Islet of Langerhans (tissue), 1 donor: Measurements from ENCODE around the gene SHISA6.

Experiments used
- FAIRE-seq: peaks from one replicate; lab custom pipeline; 2011; peaks lifted over from hg19 to GRCh38; lab: Jason Lieb, UNC

Gene SHISA6

DNA sequence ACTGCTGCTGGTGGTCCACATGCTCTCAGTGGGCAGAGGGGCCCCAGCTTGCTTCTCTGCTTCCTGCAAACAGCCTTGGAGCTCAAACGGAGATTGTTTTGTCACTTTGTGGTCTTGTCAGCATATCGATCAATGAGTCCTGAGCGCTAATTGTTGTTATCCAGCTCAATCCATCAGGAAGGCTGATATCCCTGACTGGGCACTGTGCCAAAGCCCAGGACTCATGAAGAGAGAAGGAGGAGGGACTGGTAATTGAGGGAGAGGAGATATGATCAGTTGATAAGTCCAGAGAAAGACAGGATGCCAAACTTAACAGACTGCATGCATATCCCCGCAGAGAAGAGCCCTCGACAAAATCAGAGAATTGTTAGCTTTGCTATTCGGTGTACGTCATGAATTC lies 298.6 kb downstream of the SHISA6 start:
- no peak for FAIRE-seq

DNA sequence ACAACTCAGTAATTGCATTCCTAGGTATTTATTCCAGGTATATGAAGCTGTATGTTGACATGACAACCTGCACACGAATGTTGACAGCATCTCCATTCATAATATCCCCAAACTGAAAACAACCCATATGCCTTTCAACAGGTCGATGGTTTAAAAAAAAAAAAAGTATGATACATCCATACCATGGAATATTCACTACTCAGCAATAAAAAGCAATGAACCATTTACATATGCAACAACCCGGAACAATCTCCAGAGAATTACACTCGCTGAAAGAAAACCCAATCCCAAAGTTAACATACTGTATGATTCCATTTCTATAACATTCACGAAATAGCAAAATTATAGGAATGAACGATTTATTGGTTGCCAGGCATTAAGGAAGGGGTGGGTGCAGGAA lies 304.0 kb downstream of the SHISA6 start:
- no peak for FAIRE-seq

DNA sequence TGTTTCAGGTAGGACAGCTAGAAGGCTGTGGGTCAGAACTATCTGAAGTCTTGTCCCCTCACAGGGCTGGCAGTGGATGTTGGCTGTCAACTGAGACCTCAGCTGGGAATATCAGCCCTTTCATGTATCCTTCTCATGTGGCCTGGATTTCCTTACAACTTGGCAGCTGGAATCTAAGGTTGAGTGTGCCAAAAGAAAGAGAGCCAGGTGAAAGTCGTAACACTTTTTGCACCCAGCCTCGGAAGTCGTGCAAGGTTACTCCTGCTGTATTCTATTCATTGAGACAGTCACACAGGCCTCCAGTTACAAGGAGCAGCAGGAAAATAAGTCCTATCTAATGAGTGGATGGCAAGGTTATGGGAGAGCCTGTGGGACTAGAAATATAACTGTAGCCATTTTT lies 304.7 kb downstream of the SHISA6 start:
- no peak for FAIRE-seq

DNA sequence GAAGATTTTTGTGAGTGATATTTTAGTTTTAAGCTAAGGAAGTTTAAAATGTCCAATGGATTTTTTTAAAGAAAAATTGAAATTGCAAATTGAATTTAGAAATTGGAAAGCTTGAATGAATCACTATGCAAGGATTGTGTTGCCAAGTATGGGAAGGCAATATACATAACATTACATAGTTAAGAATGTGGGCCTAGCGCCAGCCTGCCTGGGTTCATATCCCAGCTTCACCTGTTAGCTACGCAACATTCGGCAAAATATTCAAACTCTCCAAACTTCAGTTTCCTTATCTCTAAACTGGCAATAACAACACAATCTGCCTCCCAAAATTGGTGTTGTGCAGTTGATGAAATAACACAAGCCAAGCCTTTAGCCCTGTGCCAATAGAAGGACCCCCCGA lies 306.8 kb downstream of the SHISA6 start:
- FAIRE-seq = no peak

DNA sequence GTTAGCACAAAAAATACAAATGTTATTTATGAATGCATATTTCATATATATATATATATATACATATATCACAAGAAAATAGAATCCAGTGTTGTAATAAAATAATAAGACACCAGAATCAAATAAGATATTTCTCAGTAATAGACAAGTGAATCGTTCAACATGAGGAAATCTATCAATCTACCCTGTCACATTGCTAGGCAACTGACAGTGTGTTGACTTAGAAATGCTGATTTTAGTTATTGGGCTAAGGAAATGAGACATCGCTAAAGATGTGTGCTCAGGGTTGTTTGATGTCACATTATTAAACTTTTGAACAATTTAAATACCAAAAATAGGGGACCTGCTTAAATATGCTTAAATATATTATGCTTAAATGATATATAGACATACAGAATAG lies 307.4 kb downstream of the SHISA6 start:
- FAIRE-seq = no peak

DNA sequence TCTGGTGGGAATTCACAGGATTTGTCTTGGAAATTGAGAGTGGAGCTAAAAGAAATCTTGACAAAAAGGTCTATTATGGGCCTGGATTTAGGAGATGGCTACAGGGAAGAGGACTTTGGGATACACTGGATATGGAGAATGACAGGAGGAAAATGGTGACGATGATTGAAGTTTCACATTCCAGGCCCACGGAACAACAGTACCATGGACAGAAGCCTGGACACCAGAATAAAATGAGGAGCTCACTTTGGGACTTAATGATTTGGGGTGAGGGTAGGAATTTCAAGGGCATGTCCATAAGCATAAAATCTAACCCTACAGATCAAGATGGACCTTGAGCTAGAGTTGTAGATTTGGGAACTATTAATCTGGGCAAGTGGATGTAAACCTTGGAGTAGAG lies 309.4 kb downstream of the SHISA6 start:
- no peak for FAIRE-seq

DNA sequence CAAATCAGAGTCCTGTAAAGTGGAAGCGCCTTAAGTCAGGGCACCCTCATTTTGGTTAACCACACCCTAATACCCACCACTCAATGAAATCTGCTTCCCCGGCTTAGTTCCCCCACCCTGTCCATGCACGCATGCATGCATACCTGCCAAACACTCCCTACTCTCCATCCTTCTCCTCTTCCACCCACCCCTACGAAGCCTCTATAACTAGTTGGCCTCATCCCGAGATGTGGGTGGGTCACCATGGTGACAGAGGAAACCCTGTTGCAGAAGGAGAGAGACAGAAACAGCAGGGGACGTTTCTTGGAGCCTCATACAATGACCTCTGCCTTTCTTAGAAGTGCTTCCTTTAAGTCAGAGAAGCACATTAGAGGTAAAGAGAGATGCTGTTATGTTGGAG lies 310.4 kb downstream of the SHISA6 start:
- no peak for FAIRE-seq

DNA sequence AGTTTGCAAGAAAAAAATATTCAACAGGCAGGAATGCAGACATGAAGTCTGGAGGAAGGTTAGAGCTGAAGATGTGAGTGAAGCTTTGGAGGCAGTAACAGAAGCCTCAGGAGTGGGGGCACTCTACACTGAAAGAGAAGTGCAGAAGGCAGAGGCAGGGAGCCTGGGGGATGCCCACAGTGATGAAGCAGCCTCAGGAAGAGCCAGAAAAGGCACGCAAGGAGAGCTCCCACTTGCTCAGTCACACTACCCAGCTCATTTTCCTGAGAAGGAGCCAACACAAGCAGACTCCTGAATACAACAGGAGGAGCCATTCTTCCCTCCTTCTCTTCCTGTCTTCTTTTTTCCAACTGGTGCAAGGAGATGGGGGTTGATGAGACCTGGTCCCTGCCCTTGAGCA lies 312.1 kb downstream of the SHISA6 start:
- FAIRE-seq = no peak

DNA sequence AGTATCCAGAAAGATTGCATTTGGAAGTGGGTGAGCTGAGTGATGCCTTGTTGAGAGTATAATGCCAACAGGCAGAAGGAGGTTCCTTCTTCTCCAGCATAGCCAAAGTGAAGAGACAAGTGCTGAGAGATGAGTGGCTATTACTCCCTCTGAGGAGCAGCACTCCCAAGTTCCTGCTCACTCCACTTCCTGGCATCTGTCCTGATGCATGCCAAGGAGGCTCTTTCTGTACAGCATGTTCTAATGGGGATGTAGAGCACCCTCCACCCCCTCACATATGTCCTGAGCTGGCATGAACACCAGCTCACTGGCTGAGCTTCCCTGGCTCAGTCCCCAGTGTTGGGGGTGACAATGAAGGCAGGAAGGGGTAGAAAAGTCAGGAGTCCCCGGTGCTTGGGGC lies 313.0 kb downstream of the SHISA6 start:
- FAIRE-seq = no peak

DNA sequence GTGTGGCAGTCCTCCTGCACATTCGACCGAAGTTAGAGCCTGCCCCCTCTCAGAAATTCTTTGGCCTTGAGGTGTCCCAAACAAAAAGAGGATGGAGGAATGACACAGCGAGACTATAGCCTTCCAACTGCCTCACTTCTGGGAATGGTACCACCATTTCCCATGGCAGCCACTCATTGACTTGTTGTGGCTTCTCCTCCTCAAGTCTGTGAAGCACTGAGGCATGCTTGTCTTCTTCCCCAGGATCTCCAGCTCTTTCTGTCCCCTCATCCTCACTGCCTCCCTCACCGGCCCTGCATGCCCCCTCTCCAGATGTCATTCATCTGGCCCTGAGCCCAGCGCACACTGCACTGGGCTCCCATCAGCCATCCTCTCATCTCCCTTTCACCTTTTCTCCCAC lies 313.5 kb downstream of the SHISA6 start:
- no peak for FAIRE-seq

DNA sequence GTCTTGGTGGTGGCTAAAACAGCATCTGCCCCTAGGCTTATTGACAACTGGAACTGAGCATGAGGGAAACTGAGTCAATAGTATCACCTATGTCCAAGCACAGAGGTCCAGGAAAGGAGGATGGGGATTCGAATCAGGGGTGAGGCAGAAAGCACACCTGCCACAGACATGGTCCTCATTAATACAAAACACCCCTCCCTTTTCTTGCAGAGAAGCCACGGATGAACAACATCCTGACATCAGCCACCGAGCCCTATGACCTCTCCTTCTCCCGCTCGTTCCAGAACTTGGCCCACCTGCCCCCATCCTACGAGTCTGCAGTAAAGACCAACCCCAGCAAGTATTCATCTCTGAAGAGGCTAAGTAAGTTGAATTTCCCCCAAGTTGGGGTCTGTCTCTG lies 314.5 kb downstream of the SHISA6 start:
- FAIRE-seq = no peak

DNA sequence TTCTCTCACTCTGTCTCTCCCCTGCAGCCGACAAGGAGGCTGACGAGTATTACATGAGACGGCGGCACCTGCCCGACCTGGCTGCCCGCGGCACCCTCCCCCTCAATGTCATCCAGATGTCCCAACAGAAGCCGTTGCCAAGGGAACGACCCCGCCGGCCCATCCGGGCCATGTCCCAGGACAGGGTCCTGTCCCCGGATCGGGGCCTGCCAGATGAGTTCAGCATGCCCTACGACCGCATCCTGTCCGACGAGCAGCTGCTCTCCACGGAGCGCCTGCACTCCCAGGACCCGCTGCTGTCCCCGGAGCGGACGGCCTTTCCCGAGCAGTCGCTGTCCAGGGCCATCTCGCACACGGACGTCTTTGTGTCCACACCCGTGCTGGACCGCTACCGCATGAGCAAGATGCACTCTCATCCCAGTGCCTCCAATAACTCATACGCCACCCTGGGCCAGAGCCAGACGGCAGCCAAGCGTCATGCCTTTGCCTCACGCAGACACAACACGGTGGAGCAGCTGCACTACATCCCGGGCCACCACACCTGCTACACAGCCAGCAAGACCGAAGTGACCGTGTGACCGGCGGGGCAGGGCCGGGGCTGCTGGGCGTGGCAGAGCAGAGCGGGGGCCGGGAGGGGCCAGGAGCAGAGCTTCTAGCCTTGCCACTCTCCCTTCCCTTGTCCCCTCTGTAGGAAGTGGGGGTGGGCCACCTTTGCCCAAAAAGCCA lies 316.9 kb downstream of the SHISA6 start:
- no peak for FAIRE-seq

DNA sequence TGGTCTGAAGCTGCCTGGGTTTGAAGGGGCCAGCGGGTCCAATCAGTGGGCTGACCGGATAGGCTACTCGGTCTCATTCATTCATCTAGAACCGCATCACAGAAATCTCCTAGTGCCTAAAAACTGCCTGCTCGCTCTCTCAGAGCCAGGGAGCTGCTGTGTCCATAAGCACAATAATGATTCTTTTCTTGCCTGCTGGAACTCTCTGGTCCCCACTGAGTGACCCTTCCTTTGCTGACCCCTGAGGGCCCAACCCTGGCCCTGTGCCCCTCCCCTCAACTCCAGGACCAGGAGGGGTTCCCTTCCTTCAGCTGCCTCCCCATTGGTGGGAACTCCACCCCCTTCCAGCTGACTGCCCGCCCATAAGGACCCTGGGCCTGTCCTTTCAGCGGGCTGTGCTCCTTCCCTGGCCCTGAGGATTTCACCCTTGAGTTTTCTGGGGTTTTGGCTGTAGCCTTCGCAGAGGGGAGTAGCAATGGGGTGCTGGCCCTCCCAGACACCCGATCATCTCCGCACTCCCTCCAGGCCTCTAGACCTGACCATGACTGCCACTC lies 317.7 kb downstream of the SHISA6 start:
- FAIRE-seq = no peak

DNA sequence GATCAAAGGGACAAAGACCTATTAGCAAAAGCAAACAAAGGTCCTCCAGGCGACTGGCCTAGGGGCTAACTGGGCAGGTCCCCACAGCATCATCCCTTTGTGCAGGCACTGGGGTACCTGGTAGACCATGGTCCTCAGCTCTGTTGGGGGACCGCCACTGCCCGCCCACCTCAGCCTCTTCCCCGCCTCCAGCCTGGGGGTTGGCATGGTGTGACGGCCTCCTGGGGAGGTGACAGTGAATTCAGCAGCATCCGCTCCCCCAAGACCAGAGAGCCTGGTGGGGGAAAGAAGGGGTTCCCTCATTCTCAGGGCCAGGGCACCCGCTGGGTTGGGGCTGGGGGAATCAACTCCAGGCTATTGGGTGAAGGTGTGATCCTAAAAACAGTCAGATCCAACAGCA lies 318.6 kb downstream of the SHISA6 start:
- no peak for FAIRE-seq

DNA sequence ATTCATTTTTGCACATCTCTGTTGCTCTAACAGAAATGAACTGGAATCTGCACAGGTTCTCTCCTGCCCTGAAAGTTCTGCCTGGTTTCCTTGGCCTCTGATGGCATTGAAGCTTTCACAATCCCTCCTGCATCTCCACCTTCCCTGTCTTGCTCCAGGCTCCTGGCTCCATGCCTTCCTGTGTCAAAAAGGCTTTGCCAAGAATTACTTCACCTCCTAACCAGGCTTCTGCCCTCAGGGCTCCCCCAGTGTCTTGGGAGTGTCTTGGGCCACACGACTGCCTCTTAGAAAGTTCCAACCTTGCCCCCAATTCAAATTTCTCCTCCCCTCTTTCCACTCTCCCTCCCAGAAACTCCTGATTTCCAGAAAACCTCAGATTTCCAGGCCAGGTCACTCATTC lies 320.3 kb downstream of the SHISA6 start:
- FAIRE-seq = no peak

DNA sequence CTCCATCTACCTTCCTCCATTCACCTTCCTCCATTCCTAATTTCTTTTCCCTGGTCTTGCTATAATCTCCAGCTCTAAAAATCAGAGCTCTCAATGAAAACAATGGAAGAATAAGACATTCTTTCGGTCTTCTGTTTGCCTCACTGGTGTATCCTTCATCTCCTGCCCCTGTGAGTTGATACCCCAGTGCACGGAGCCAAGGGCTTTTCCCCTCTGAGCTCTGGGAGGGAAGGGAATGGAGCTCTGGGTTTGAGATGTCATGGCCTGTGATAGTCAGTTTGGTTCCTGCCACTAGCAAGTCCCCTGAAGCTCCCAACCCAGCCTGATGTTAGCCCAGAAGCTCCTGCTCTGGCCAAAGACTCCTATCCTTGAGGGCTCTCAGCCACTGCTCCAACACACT lies 320.7 kb downstream of the SHISA6 start:
- FAIRE-seq = no peak

DNA sequence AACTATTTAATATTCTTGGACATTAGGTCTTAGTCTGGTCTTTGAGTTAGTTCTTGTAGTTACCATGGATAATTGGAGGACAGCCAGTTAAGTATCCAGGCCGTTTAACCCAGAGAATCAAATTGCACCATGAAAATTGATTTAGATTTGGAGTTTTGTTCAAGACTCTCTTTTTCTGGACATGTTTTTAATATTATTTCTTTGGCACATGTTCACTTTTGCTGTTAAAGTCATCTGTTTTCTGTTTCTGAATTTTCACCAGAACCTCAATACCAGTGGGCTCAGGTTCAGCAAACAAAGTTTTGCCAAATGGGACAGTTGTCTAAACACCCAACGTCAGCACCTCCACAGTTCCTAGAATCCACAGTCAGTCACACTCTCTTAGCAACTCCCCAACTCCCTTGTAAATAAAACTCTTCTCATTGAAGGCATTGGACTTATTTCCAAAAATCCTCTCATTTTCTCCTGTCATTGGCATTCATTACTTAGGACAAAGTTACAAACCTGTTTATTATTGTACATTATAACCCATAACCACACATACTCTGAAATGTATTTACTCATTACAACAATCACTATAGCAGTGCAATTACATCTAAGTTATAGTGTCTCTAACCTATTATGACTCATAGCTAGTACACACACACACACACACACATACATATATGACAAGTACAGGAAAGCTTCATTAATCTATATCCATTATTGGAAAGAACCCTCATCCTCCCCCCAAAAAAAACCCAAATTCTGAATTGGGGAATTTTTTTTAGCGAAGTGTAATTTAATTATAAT lies 323.8 kb downstream of the SHISA6 start:
- no peak for FAIRE-seq

DNA sequence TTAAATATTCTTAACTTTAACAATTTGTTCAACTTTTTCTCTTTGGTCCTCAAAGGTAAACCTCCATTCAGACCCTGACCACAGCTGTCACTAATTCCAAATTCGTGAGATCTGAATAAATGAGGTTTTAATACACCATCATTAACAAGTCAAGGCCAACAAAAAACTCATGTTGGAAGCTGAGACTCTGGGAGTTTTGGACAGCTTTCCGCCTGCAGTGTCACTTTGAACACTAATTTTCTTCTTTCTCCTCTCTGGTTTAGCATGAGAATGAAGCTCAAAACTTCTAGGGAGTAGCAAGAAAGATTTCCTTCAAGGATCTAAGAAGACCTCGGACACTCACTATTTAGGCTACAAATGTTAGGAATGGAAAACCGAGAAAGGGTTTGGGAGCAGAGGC lies 324.6 kb downstream of the SHISA6 start:
- no peak for FAIRE-seq

DNA sequence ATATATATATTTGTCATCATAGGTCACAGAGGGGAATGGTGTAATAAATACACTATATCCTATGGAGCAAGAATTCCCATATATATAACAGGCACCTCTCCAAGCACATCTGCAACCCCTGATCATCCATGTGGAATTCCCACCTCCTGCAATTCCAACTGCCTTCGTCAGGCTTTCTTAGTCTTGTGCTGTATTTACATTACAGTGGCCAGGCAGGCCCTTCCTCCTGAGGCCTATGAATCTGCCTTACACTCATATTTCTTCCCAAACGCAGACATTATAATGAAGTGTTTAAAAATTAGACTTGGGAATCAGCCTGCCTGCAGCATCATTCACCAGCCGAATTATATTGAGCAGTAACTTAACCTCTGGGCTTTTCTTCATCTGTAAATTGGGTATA lies 338.0 kb downstream of the SHISA6 start:
- no peak for FAIRE-seq

DNA sequence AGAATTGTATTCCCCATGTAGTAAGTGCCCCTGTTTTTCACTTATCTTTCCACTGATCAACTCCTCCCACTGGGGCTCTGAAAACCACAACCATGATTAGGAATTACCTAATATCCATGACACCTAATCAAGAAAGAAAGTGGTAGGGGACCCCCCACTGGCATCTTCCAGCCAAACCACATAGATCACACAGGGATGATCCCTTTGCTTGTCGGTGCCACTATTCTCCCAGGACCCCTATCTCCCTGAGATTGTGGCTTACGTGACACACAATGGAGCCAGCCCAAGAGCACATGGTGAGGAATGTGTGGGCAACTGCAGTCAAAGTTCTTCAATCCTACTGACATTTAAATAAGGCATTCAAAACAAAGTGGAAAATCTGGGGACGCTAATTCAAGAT lies 339.7 kb downstream of the SHISA6 start:
- no peak for FAIRE-seq

DNA sequence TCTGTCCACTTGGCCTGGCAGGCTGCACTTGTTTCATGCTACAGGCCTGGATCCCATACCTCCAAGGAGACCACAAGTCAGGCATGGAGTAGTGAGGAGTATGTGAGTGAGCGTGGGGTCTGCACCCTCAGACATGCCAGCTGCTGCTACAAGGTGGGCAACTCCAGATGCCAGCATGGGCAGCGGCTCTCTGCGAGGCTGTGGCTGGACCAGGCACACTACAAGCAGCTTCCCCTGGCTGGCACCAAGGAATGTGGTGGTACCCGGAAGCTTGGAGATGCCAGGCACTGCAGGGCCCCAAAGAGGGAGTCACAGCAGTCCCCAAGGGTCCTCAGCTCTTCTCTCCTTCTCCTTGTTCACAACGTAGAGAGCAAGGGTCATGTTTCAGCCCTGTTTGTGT lies 341.2 kb downstream of the SHISA6 start:
- no peak for FAIRE-seq

DNA sequence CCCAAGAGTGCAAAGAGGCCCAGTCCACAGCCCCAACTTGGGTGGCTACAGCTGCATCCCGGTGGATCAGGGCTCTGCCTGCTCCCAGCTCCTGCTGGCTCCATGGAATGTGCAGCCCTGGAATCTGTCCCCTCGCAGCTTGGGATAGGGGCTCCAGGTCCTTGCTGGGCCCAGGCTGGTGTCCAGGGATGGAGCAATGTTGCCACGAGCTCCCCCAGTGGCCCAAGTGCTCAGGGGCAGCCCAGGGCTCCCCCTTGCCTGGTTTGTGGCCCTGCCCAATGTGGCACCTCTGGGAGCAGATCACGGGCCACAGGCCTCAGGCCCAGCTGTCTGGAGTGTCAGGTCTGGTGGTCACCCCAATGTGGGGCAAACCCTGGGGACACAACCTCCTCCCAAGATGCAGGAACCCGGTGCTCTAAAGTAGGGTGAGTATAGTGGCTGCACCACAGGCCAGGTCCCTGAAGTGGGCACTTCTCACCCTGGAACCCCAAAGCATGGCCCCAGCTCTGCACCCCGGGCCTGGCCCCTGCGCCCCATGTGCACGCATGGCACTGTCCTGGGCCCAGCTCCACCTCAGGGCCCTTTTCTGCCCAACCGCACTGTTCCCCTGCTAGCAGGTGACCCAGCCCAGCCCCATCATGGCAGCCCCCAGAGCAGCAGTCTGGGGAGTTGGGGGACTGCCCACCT lies 342.4 kb downstream of the SHISA6 start:
- no peak for FAIRE-seq

DNA sequence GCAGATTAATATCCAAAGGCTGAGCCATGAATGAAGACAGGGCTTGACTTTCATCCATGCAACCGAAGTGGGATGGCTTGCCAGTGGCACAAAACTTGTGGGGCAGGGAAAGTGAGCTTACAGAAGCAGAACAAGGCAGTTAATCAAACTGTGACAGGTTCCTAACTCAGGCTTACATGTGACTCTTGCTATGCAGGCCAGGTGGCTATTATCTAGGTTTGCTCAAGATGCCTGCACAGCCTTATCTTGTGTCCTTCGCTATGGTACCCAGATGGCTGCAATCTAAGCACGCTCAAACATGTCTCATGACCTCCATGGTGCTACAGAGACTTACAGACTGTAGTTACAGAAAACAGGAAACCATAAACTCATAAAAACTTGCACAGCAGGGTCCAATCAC lies 348.7 kb downstream of the SHISA6 start:
- no peak for FAIRE-seq
